ENCODE results near the gene DNALI1. TPM values are rescaled to one million over a fixed set of nuclear protein-coding genes. Genes with fewer than 3 reads are reported as not detected.

Gene DNALI1
- total RNA-seq (2021; ENCODE audit: unreplicated experiment) (0.36 TPM), Bru-seq, nascent RNA (percentile 12 among the genes with signal in this experiment), BruChase-seq, experiment 1, labeled RNA remaining after a 2-hour chase (percentile 12 among the genes with signal in this experiment), BruChase-seq, experiment 2, labeled RNA remaining after a 6-hour chase (not detected)
- polyA plus RNA-seq (2012; ENCODE audit: insufficient read length): 0.36 TPM
- long read RNA-seq: 0 reads

DNA sequence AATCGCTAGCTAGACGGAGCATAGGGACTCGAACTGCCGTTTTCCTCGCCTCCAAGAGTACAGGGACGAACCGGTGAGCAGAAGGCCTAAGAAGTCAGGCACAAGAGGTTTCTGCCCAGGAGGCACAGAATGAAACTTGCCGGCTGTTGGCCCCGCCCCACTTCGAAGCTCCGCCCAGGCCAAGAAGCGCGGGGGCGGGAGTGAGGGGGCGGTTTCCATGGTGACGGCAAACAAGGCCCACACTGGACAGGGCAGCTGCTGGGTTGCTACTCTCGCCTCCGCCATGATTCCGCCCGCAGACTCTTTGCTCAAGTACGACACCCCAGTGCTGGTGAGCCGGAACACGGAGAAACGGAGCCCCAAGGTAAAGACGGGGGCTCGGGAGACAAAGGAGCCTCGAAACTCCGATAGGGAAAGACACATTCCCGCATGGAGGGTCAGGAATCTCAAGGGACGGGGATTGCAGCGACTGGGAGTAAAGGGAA is at the start of gene DNALI1:
DNALI1 (plus strand) TSS at position 229 of the 485 bp plus-strand sequence; CDS start at position 284, 55 bp downstream.
- no TSS peak for BruUV-seq (replicated peaks)
- ATAC-seq (no peak), DNase-seq (ENCODE audit: low read depth, low spot score) (no peak)
- TF ChIP-seq, protein P1, sequence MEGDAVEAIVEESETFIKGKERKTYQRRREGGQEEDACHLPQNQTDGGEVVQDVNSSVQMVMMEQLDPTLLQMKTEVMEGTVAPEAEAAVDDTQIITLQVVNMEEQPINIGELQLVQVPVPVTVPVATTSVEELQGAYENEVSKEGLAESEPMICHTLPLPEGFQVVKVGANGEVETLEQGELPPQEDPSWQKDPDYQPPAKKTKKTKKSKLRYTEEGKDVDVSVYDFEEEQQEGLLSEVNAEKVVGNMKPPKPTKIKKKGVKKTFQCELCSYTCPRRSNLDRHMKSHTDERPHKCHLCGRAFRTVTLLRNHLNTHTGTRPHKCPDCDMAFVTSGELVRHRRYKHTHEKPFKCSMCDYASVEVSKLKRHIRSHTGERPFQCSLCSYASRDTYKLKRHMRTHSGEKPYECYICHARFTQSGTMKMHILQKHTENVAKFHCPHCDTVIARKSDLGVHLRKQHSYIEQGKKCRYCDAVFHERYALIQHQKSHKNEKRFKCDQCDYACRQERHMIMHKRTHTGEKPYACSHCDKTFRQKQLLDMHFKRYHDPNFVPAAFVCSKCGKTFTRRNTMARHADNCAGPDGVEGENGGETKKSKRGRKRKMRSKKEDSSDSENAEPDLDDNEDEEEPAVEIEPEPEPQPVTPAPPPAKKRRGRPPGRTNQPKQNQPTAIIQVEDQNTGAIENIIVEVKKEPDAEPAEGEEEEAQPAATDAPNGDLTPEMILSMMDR (IDR thresholded peaks at IDR 0.05): no peak
- no peak for TF ChIP-seq SIN3A (IDR thresholded peaks at IDR 0.05; ENCODE audit: borderline replicate concordance, insufficient read depth, low read depth, low read length)
- TF ChIP-seq, protein P2, sequence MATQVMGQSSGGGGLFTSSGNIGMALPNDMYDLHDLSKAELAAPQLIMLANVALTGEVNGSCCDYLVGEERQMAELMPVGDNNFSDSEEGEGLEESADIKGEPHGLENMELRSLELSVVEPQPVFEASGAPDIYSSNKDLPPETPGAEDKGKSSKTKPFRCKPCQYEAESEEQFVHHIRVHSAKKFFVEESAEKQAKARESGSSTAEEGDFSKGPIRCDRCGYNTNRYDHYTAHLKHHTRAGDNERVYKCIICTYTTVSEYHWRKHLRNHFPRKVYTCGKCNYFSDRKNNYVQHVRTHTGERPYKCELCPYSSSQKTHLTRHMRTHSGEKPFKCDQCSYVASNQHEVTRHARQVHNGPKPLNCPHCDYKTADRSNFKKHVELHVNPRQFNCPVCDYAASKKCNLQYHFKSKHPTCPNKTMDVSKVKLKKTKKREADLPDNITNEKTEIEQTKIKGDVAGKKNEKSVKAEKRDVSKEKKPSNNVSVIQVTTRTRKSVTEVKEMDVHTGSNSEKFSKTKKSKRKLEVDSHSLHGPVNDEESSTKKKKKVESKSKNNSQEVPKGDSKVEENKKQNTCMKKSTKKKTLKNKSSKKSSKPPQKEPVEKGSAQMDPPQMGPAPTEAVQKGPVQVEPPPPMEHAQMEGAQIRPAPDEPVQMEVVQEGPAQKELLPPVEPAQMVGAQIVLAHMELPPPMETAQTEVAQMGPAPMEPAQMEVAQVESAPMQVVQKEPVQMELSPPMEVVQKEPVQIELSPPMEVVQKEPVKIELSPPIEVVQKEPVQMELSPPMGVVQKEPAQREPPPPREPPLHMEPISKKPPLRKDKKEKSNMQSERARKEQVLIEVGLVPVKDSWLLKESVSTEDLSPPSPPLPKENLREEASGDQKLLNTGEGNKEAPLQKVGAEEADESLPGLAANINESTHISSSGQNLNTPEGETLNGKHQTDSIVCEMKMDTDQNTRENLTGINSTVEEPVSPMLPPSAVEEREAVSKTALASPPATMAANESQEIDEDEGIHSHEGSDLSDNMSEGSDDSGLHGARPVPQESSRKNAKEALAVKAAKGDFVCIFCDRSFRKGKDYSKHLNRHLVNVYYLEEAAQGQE (IDR thresholded peaks at IDR 0.05; ENCODE audit: insufficient read depth in 1 of 2, low read depth in 2 of 2, low read length in 1 of 2): no peak
- TF ChIP-seq POLR2AphosphoS5 (IDR thresholded peaks at IDR 0.05; ENCODE audit: low read depth, low read length): no peak
- no peak for TF ChIP-seq TCF7L2 (IDR thresholded peaks at IDR 0.05; ENCODE audit: low read depth, low read length)
- Histone ChIP-seq H3K36me3 (ENCODE audit: control insufficient read depth, insufficient read depth, low read length) (peaks cover 9% of the 10 kb centered on the region), H3K4me3 (ENCODE audit: low read depth in 2 of 2, low read length in 2 of 2) (peak within 1 kb of the TSS in 1 of 2 experiments; percentile 19; a peak in 2 of 4 replicates), H3K27ac (ENCODE audit: low read length) (peak within 1 kb of the TSS; percentile 40; the same call in 1 of the 2 replicates), H3K27me3 (ENCODE audit: control insufficient read depth, insufficient read depth, low read length) (no peaks in the 10 kb centered on the region), H3K9me3 (ENCODE audit: control insufficient read depth, insufficient read depth, low read depth, low read length) (peaks cover 6% of the 10 kb centered on the region; the same call in 1 of the 2 replicates), H3K4me1 (ENCODE audit: control insufficient read depth, insufficient read depth, low read length) (peaks cover 9% of the 10 kb centered on the region; the same call in 1 of the 2 replicates)
- intact Hi-C loops (cut with micrococcal nuclease; ENCODE audit: unreplicated experiment): no loop called here
- ChIA-PET POLR2A (no interaction called here), CTCF (interaction anchor here (0.6 kb wide), 1 partner anchor 149 kb away, joined by 4 read pairs; no protein-coding TSS in a partner anchor)
- in situ Hi-C loops (cut with HindIII; ENCODE audit: low pct_unique_long_range_greater_than_20kb, low sequenced_read_pairs): no loop called here

DNA sequence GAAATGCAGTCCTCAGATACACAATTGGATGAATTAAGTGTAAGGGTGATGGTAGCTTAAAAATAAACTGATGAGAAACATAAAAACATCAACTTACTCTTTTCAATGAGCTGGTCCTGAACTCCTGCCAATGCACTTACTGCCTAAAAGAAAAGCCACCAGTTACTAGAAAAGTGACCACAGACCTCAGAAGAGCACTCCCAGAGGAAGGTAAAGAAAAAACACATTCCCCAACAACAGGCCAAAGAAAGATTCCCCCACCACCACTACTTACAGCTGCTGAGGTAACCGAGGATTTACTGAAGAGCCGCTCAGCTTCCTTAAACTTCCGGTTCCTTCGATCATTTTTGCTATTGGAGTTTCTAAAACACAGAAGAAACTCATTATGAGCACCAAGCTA is 47.6 kb upstream of the DNALI1 start:
- no peaks in the 10 kb centered on the region for H3K27me3 ChIP-seq (ENCODE audit: control insufficient read depth, insufficient read depth, low read length)
- H3K27ac ChIP-seq (ENCODE audit: low read length): no peak overlapping the region
- H3K36me3 ChIP-seq (ENCODE audit: control insufficient read depth, insufficient read depth, low read length): peaks cover 12% of the 10 kb centered on the region
- in situ Hi-C loops (cut with HindIII; ENCODE audit: low pct_unique_long_range_greater_than_20kb, low sequenced_read_pairs): no loop called here
- TF ChIP-seq TCF7L2 (IDR thresholded peaks at IDR 0.05; ENCODE audit: low read depth, low read length): no peak
- TF ChIP-seq, protein P1 (IDR thresholded peaks at IDR 0.05): peak; percentile 58
- no peak for DNase-seq (ENCODE audit: low read depth, low spot score)
- ATAC-seq: peak; percentile 75; the same call in 1 of the 2 replicates
- CTCF ChIA-PET: interaction anchor here (0.7 kb wide), 1 partner anchor 1148 kb away, joined by 3 read pairs; no protein-coding TSS in a partner anchor
- POLR2A ChIA-PET: no interaction called here
- H3K4me3 ChIP-seq (ENCODE audit: low read depth in 2 of 2, low read length in 2 of 2): no peak overlapping the region
- no TSS peak for BruUV-seq (replicated peaks)
- intact Hi-C loops (cut with micrococcal nuclease; ENCODE audit: unreplicated experiment): no loop called here
- H3K4me1 ChIP-seq (ENCODE audit: control insufficient read depth, insufficient read depth, low read length): peaks cover 7% of the 10 kb centered on the region
- H3K9me3 ChIP-seq (ENCODE audit: control insufficient read depth, insufficient read depth, low read depth, low read length): no peaks in the 10 kb centered on the region

Data from Panc1 (cell line).